ENCODE data around the gene PEX3.

DNA sequence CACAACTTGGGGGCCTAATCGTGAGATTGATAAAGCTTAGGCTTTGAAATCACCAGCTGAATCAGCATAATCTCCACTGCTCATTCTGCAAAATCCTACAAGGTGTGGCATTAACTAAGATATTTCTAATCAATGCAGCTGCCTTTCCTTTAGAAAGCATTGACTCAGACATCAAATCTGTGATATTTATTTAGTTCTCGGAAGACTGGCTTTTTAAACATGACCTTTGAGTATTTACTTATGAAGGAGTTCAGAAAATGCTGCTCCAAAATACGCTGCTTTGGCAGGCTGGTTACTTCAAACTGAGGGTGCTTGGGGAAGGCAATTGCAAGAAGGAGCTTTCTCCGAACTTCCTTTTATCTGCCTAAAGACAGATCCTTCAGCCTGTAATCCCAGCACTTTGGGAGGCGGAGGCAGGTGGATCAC is 84.6 kb downstream of the PEX3 start:
- TF ChIP-seq CTCF (IDR thresholded peaks at IDR 0.05 in 2 of 3, conservative IDR thresholded peaks at IDR 0.05 in 1 of 3; ENCODE audit: borderline replicate concordance in 1 of 3, insufficient read depth in 1 of 3, low read depth in 2 of 3, low read length in 2 of 3) = no peak
- no peak for TF ChIP-seq POLR2A (IDR thresholded peaks at IDR 0.05; ENCODE audit: borderline replicate concordance, extremely low read depth, insufficient read depth, insufficient read length)
- TF ChIP-seq POLR2AphosphoS5 (IDR thresholded peaks at IDR 0.05; ENCODE audit: low read depth, low read length) = no peak
- TF ChIP-seq, protein P1, sequence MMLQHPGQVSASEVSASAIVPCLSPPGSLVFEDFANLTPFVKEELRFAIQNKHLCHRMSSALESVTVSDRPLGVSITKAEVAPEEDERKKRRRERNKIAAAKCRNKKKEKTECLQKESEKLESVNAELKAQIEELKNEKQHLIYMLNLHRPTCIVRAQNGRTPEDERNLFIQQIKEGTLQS (IDR thresholded peaks at IDR 0.05) = no peak
- TF ChIP-seq EZH2 (IDR thresholded peaks at IDR 0.05) = no peak
- TF ChIP-seq MAX (IDR thresholded peaks at IDR 0.05) = no peak
- TF ChIP-seq JUND (IDR thresholded peaks at IDR 0.05) = no peak
- no peak for TF ChIP-seq SRF (IDR thresholded peaks at IDR 0.05; ENCODE audit: low read depth)
- no peak for TF ChIP-seq EZH2phosphoT487 (IDR thresholded peaks at IDR 0.05; ENCODE audit: borderline replicate concordance)
- TF ChIP-seq, protein P2, sequence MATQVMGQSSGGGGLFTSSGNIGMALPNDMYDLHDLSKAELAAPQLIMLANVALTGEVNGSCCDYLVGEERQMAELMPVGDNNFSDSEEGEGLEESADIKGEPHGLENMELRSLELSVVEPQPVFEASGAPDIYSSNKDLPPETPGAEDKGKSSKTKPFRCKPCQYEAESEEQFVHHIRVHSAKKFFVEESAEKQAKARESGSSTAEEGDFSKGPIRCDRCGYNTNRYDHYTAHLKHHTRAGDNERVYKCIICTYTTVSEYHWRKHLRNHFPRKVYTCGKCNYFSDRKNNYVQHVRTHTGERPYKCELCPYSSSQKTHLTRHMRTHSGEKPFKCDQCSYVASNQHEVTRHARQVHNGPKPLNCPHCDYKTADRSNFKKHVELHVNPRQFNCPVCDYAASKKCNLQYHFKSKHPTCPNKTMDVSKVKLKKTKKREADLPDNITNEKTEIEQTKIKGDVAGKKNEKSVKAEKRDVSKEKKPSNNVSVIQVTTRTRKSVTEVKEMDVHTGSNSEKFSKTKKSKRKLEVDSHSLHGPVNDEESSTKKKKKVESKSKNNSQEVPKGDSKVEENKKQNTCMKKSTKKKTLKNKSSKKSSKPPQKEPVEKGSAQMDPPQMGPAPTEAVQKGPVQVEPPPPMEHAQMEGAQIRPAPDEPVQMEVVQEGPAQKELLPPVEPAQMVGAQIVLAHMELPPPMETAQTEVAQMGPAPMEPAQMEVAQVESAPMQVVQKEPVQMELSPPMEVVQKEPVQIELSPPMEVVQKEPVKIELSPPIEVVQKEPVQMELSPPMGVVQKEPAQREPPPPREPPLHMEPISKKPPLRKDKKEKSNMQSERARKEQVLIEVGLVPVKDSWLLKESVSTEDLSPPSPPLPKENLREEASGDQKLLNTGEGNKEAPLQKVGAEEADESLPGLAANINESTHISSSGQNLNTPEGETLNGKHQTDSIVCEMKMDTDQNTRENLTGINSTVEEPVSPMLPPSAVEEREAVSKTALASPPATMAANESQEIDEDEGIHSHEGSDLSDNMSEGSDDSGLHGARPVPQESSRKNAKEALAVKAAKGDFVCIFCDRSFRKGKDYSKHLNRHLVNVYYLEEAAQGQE (IDR thresholded peaks at IDR 0.05; ENCODE audit: low read depth) = no peak
- no peak for TF ChIP-seq SP1 (IDR thresholded peaks at IDR 0.05; ENCODE audit: low read depth)

Data from HCT116 (cell line).